ENCODE measurements around the gene POLR2C. TPM values are rescaled to one million over a fixed set of nuclear protein-coding genes. Genes with fewer than 3 reads are reported as not detected.

POLR2C gene
- total and polyA plus RNA-seq, 2 of the 13 experiments (the other 11 are each of a cell fraction or from before 2014, with no cell fraction given) = 104 to 216 TPM

GRCh38 chr16:57485916-57486857, 23.7 kb downstream of the POLR2C start, which contains the start of gene DOK4 (continued):
- TF ChIP-seq, protein P1, sequence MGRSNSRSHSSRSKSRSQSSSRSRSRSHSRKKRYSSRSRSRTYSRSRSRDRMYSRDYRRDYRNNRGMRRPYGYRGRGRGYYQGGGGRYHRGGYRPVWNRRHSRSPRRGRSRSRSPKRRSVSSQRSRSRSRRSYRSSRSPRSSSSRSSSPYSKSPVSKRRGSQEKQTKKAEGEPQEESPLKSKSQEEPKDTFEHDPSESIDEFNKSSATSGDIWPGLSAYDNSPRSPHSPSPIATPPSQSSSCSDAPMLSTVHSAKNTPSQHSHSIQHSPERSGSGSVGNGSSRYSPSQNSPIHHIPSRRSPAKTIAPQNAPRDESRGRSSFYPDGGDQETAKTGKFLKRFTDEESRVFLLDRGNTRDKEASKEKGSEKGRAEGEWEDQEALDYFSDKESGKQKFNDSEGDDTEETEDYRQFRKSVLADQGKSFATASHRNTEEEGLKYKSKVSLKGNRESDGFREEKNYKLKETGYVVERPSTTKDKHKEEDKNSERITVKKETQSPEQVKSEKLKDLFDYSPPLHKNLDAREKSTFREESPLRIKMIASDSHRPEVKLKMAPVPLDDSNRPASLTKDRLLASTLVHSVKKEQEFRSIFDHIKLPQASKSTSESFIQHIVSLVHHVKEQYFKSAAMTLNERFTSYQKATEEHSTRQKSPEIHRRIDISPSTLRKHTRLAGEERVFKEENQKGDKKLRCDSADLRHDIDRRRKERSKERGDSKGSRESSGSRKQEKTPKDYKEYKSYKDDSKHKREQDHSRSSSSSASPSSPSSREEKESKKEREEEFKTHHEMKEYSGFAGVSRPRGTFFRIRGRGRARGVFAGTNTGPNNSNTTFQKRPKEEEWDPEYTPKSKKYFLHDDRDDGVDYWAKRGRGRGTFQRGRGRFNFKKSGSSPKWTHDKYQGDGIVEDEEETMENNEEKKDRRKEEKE (IDR thresholded peaks at IDR 0.05) = no peak
- TF ChIP-seq ZNF143 (CRISPR knock-in tag; IDR thresholded peaks at IDR 0.05) = no peak
- TF ChIP-seq ZNF160 (CRISPR knock-in tag; IDR thresholded peaks at IDR 0.05) = no peak
- TF ChIP-seq ELF3 (CRISPR knock-in tag; IDR thresholded peaks at IDR 0.05) = no peak
- no peak for TF ChIP-seq ATF1 (CRISPR knock-in tag; IDR thresholded peaks at IDR 0.05)
- TF ChIP-seq MYC (CRISPR knock-in tag; IDR thresholded peaks at IDR 0.05; ENCODE audit: borderline replicate concordance) = no peak
- no peak for TF ChIP-seq CBX5 (CRISPR knock-in tag; IDR thresholded peaks at IDR 0.05; ENCODE audit: borderline replicate concordance)
- TF ChIP-seq REST (IDR thresholded peaks at IDR 0.05; ENCODE audit: borderline replicate concordance in 1 of 2, low read depth in 1 of 2, low read length in 2 of 2) = no peak
- TF ChIP-seq, protein P2, sequence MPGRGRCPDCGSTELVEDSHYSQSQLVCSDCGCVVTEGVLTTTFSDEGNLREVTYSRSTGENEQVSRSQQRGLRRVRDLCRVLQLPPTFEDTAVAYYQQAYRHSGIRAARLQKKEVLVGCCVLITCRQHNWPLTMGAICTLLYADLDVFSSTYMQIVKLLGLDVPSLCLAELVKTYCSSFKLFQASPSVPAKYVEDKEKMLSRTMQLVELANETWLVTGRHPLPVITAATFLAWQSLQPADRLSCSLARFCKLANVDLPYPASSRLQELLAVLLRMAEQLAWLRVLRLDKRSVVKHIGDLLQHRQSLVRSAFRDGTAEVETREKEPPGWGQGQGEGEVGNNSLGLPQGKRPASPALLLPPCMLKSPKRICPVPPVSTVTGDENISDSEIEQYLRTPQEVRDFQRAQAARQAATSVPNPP (CRISPR knock-in tag; IDR thresholded peaks at IDR 0.05) = no peak
- TF ChIP-seq KAT2B (IDR thresholded peaks at IDR 0.05; ENCODE audit: borderline replicate concordance, low read depth, low read length) = no peak
- no peak for TF ChIP-seq NR0B2 (CRISPR knock-in tag; IDR thresholded peaks at IDR 0.05)
- 0 out of 2 replicates have a peak, but pooled peaks have one; percentile 28 for TF ChIP-seq KLF6 (CRISPR knock-in tag; IDR thresholded peaks at IDR 0.05)
- no peak for TF ChIP-seq SNAPC2 (CRISPR knock-in tag; IDR thresholded peaks at IDR 0.05)
- TF ChIP-seq ZNF567 (CRISPR knock-in tag; IDR thresholded peaks at IDR 0.05; ENCODE audit: borderline replicate concordance) = no peak
- no peak for TF ChIP-seq ZNF484 (CRISPR knock-in tag; IDR thresholded peaks at IDR 0.05; ENCODE audit: borderline replicate concordance, low read depth)
- peak; percentile 12; the same call in 1 of the 2 replicates for TF ChIP-seq TARDBP (CRISPR knock-in tag; IDR thresholded peaks at IDR 0.05)
- no peak for TF ChIP-seq JUND (CRISPR knock-in tag; IDR thresholded peaks at IDR 0.05)
- TF ChIP-seq ZGPAT (CRISPR knock-in tag; IDR thresholded peaks at IDR 0.05) = peak; percentile 33; the same call in 1 of the 2 replicates
- TF ChIP-seq IKZF4 (CRISPR knock-in tag; IDR thresholded peaks at IDR 0.05; ENCODE audit: borderline replicate concordance, low read depth, not compliant biosample characterization) = no peak
